AG04450 (cell line): ENCODE measurements around the gene SYNPR. TPM values are rescaled to one million over a fixed set of nuclear protein-coding genes. Genes with fewer than 3 reads are reported as not detected.

Experiments used
- CTCF ChIA-PET: fragments of 300-600, 350-600 bp; formaldehyde crosslinking; extraction: SDS; loops from one replicate; lab custom pipeline; 2022; ENCODE audit warnings: antibody characterized with exemption, inconsistent platforms; lab: Charles Lee
- POLR2A ChIA-PET: fragments of 350-600 bp; formaldehyde crosslinking; extraction: SDS; loops from one replicate; lab custom pipeline; 2021; ENCODE audit warnings: antibody characterized with exemption, inconsistent platforms; lab: Yijun Ruan, JAX
- DNase-seq: peaks from one replicate; pipeline ENCODE4 v3.0.0-alpha.2; 2011; ENCODE audit warnings: low read depth, low spot score
- H3K27ac ChIP-seq: one replicate; pipeline ENCODE4 v1.5.1; 2012; ENCODE audit warnings: low read depth, low read length, control low read depth
- H3K27me3 ChIP-seq: one replicate; pipeline ENCODE4 v1.6.0; 2012; ENCODE audit warnings: low read length; ENCODE audit not compliant: control insufficient read depth, insufficient read depth
- H3K4me3 ChIP-seq: 2 replicates; pipeline ENCODE4 v1.5.1; 2011; ENCODE audit warnings: mild to moderate bottlenecking, low read depth, low read length, control low read depth
- H3K9me3 ChIP-seq: 2 replicates; pipeline ENCODE4 v1.5.1; 2012; ENCODE audit warnings: low read length; ENCODE audit not compliant: control insufficient read depth, insufficient read depth
- CTCF ChIP-seq: IDR thresholded peaks from 2 replicates; pipeline ENCODE4 v1.5.1; 2011; ENCODE audit warnings: low read depth, low read length, control low read depth, inconsistent platforms
- polyA plus RNA-seq: library from polyadenylated mRNA; depleted of rRNA; stranded (reverse); fragments of >200 nt; gene quantifications from 2 replicates; pipeline ENCODE4 v1.2.3, GENCODE V29; 2011

SYNPR gene
- polyA plus RNA-seq, 1 experiment = not detected

DNA sequence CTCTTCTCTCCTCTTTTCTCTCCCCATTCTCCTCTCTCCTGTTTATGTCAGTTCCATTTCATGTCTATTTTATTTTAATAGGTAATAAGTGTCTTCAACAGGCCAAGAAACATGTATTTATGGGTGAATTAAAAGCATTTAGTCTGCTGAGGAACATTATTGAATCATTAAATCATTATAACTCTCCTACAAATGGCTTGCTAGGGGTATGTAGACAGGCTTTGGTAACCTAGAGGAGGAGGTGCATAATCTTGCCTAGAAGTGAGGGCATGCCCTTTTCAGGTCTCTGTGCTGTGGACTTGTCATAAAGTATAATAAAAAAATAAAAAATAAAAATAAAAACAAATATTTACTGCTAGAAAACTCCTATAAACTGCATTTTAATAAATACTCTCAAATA lies 285.5 kb downstream of the SYNPR start:
- no peak overlapping the region for H3K27ac ChIP-seq
- CTCF ChIA-PET = no interaction called here
- peaks cover 2% of the 10 kb centered on the region for H3K27me3 ChIP-seq
- TF ChIP-seq CTCF = no peak
- no peak overlapping the region for H3K4me3 ChIP-seq
- H3K9me3 ChIP-seq = no peaks in the 10 kb centered on the region
- POLR2A ChIA-PET = no interaction called here
- DNase-seq = no peak

- peaks cover 2% of the 10 kb centered on the region for H3K27me3 ChIP-seq
- no peak for TF ChIP-seq CTCF
- no peak for DNase-seq
- no peaks in the 10 kb centered on the region for H3K9me3 ChIP-seq
- CTCF ChIA-PET = no interaction called here
- H3K27ac ChIP-seq = no peak overlapping the region
- H3K4me3 ChIP-seq = no peak overlapping the region
- POLR2A ChIA-PET = no interaction called here
These were observed 287.1 kb downstream of the SYNPR start for GRCh38 chr3:63565220-63565619.

GRCh38 chr3:63571682-63572081 lies 293.6 kb downstream of the SYNPR start:
- POLR2A ChIA-PET = no interaction called here
- CTCF ChIA-PET = no interaction called here
- H3K27me3 ChIP-seq = no peaks in the 10 kb centered on the region
- H3K27ac ChIP-seq = no peak overlapping the region
- H3K4me3 ChIP-seq = no peak overlapping the region
- no peak for TF ChIP-seq CTCF
- no peak for DNase-seq
- no peaks in the 10 kb centered on the region for H3K9me3 ChIP-seq

DNA sequence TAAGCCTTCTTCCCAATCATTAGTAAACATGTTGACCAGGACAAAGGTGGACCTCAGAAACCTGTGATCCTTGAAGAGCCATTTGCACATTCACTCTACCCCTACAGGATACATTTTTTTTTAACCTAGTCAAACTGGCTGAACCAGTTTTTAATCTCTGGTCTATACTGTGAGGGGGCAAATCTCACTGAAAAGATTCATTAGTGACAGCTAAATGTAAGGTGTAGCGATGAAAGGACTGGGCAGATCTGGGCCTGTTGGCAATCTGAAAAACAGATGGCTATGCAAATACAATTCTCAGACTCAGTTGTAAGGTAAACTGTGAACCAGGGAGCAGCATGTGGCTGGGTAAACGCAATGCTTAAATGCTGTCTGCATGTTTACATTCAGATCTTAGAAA lies 298.7 kb downstream of the SYNPR start:
- ChIA-PET CTCF (interaction anchor here (0.7 kb wide), 1 partner anchor 227 kb away, joined by 4 read pairs; no protein-coding TSS in a partner anchor), POLR2A (no interaction called here)
- no peak for DNase-seq
- no peaks in the 10 kb centered on the region for H3K27me3 ChIP-seq
- H3K9me3 ChIP-seq = no peaks in the 10 kb centered on the region
- H3K4me3 ChIP-seq = no peak overlapping the region
- no peak overlapping the region for H3K27ac ChIP-seq
- TF ChIP-seq CTCF = no peak

DNA sequence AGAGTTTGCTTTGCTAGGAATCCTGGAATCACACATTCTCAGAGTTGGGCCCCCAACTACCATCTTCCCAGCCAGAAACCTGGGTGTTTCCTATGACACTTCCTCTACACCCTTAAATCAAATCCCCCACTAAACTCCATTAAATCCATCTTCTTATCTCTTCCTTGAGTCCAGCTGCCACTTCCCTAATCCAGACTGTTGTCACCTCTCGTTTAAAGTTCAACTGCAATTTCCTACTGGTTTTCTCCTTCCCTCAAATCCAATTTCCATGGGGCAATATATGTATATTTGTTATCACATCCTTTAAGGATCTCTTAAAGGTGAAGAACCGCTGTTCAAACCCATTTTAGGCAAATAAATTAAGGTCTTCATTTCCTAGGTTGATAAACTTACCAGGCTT lies 300.8 kb downstream of the SYNPR start:
- H3K9me3 ChIP-seq = no peaks in the 10 kb centered on the region
- CTCF ChIA-PET = no interaction called here
- H3K27ac ChIP-seq = no peak overlapping the region
- no peak overlapping the region for H3K4me3 ChIP-seq
- TF ChIP-seq CTCF = no peak
- no peaks in the 10 kb centered on the region for H3K27me3 ChIP-seq
- DNase-seq = no peak
- POLR2A ChIA-PET = no interaction called here
